Activated B cell treated with CpG ODN at 0.5 μM for 24 hours (primary cell): ENCODE results near the gene SRSF5. TPM values are rescaled to one million over a fixed set of nuclear protein-coding genes. Genes with fewer than 3 reads are reported as not detected.

Experiments
- ATAC-seq: fragments of 200-7000 bp; cut with Tn5 transposase; one replicate; pipeline ENCODE4 v1.10.0; 2021; ENCODE audit warnings: low read depth, mild to moderate bottlenecking, moderate library complexity
- CTCF ChIA-PET: fragments of 350-600 bp; sonication (Branson Sonifier 250); formaldehyde crosslinking; loops from one replicate; lab custom pipeline; 2021; ENCODE audit warnings: antibody characterized with exemption; lab: Charles Lee
- POLR2A ChIA-PET: fragments of 350-600 bp; sonication (Branson Sonifier 250); formaldehyde crosslinking; loops from one replicate; lab custom pipeline; 2021; ENCODE audit warnings: antibody characterized with exemption; lab: Charles Lee
- DNase-seq: peaks from one replicate; pipeline ENCODE4 v3.0.0; 2022
- H3K27ac Mint-ChIP-seq: one replicate; pipeline ENCODE4 v1.8.0; 2020; ENCODE audit warnings: mixed read lengths
- H3K27me3 Mint-ChIP-seq: one replicate; pipeline ENCODE4 v1.8.0; 2021; ENCODE audit warnings: mixed read lengths
- H3K36me3 Mint-ChIP-seq: one replicate; pipeline ENCODE4 v1.8.0; 2021; ENCODE audit warnings: low read depth, mixed read lengths
- H3K4me1 Mint-ChIP-seq: one replicate; pipeline ENCODE4 v1.8.0; 2021; ENCODE audit warnings: mixed read lengths
- H3K4me3 Mint-ChIP-seq: one replicate; pipeline ENCODE4 v1.8.0; 2020; ENCODE audit warnings: mild to moderate bottlenecking, mixed read lengths
- H3K9me3 Mint-ChIP-seq: one replicate; pipeline ENCODE4 v1.8.0; 2020; ENCODE audit warnings: mixed read lengths
- CTCF ChIP-seq: fragments of 200-600 bp; IDR thresholded peaks from one replicate; pipeline ENCODE4 v1.8.0; 2022; ENCODE audit warnings: antibody characterized with exemption, mild to moderate bottlenecking
- intact Hi-C: fragments of 100-400 bp; cut with micrococcal nuclease; formaldehyde crosslinking; loops from one replicate; pipeline ENCODE4 v1.15.1; 2024
- total RNA-seq: library from RNA; stranded (reverse); gene quantifications from 2 replicates; pipeline ENCODE4 v1.2.3, GENCODE V29; 2022

SRSF5 gene
- total RNA-seq, 1 donor from 2014 or later = 422 TPM

GRCh38 chr14:69775012-69775411 lies 8.1 kb downstream of the SRSF5 start:
- Mint-ChIP-seq H3K4me3 (no peak overlapping the region), H3K27ac (no peak overlapping the region), H3K9me3 (no peaks in the 10 kb centered on the region), H3K36me3 (peaks cover 93% of the 10 kb centered on the region), H3K27me3 (no peaks in the 10 kb centered on the region), H3K4me1 (peaks cover 39% of the 10 kb centered on the region)
- TF ChIP-seq CTCF = no peak
- ChIA-PET POLR2A (no interaction called here), CTCF (no interaction called here)
- intact Hi-C loops = no loop called here
- ATAC-seq (no peak), DNase-seq (no peak)

GRCh38 chr14:69776875-69777453 lies 10.0 kb downstream of the SRSF5 start:
- ChIA-PET POLR2A (interaction anchor here (0.9 kb wide), 1 partner anchor 9 kb away, joined by 3 read pairs; no protein-coding TSS in a partner anchor), CTCF (no interaction called here)
- H3K27me3 Mint-ChIP-seq = no peaks in the 10 kb centered on the region
- intact Hi-C loops = no loop called here
- DNase-seq = no peak
- H3K9me3 Mint-ChIP-seq = no peaks in the 10 kb centered on the region
- H3K4me1 Mint-ChIP-seq = peaks cover 28% of the 10 kb centered on the region
- no peak overlapping the region for H3K4me3 Mint-ChIP-seq
- peaks cover 87% of the 10 kb centered on the region for H3K36me3 Mint-ChIP-seq
- no peak for ATAC-seq
- H3K27ac Mint-ChIP-seq = no peak overlapping the region
- TF ChIP-seq CTCF = no peak

GRCh38 chr14:69779088-69779487 lies 12.1 kb downstream of the SRSF5 start:
- POLR2A ChIA-PET = interaction anchor here (0.8 to 1.1 kb wide), 2 partner anchors 11 to 13 kb away, joined by 3 read pairs; no protein-coding TSS in a partner anchor
- Mint-ChIP-seq H3K4me3 (no peak overlapping the region), H3K36me3 (peaks cover 66% of the 10 kb centered on the region), H3K4me1 (peaks cover 19% of the 10 kb centered on the region), H3K9me3 (no peaks in the 10 kb centered on the region), H3K27ac (no peak overlapping the region), H3K27me3 (no peaks in the 10 kb centered on the region)
- intact Hi-C loops = no loop called here
- no peak for DNase-seq
- CTCF ChIA-PET = no interaction called here
- ATAC-seq = no peak
- no peak for TF ChIP-seq CTCF

GRCh38 chr14:69780092-69780491 lies 13.2 kb downstream of the SRSF5 start:
- no peak overlapping the region for H3K27ac Mint-ChIP-seq
- no peak for TF ChIP-seq CTCF
- H3K27me3 Mint-ChIP-seq = no peaks in the 10 kb centered on the region
- CTCF ChIA-PET = no interaction called here
- no peak for DNase-seq
- no peak overlapping the region for H3K4me3 Mint-ChIP-seq
- intact Hi-C loops = no loop called here
- no peak for ATAC-seq
- POLR2A ChIA-PET = interaction anchor here (1.6 kb wide), 1 partner anchor 13 kb away, joined by 4 read pairs; no protein-coding TSS in a partner anchor
- peaks cover 19% of the 10 kb centered on the region for H3K4me1 Mint-ChIP-seq
- no peaks in the 10 kb centered on the region for H3K9me3 Mint-ChIP-seq
- H3K36me3 Mint-ChIP-seq = peaks cover 56% of the 10 kb centered on the region

- no peak for ATAC-seq
- H3K9me3 Mint-ChIP-seq = no peaks in the 10 kb centered on the region
- peaks cover 13% of the 10 kb centered on the region for H3K4me1 Mint-ChIP-seq
- POLR2A ChIA-PET = interaction anchor here (1.6 kb wide), 1 partner anchor 14 kb away, joined by 4 read pairs; no protein-coding TSS in a partner anchor
- intact Hi-C loops = no loop called here
- CTCF ChIA-PET = no interaction called here
- H3K27me3 Mint-ChIP-seq = no peaks in the 10 kb centered on the region
- H3K4me3 Mint-ChIP-seq = no peak overlapping the region
- H3K27ac Mint-ChIP-seq = peak overlapping the region; percentile 39
- no peak for TF ChIP-seq CTCF
- peaks cover 48% of the 10 kb centered on the region for H3K36me3 Mint-ChIP-seq
- no peak for DNase-seq
Observed at GRCh38 chr14:69780952-69781351, 14.0 kb downstream of the SRSF5 start.
